ENCODE measurements around the gene TDRD9.
"Not testable (repeated sequence)": the region's sequence is repeated elsewhere in the genome, so short reads cannot be mapped to it uniquely, and the experiment has no call there.

Gene TDRD9

DNA sequence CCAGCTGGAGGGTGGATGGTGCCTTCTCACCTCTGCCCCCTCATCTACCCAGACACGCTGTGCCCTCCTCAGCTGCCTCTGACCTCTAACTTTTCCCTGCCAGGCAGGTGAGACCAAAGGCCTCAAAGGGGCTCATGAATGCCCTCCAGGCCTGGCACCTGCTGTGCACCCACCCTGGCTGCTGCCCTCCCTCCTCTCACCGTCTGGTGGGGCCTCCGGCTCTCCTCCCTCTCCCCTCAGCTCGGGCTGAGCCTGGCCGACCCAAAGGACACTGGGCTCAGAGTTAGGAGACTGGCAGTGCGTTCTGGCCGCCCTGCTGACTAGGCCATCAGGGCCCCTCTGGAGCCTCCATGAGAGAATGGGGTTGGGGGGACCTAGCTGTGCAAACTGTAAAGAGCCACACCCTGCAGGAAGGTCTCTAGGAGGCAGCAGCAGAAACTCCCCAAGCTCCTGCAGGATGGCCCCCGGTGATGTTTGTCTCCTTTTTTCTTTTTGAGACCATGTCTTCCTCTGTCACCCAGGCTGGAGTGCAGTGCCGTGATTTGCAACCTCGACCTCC is 40.6 kb upstream of the TDRD9 start:
- Histone ChIP-seq H3K9me3 (ENCODE audit: control insufficient read depth, insufficient read depth, low read length) (no peaks in the 10 kb centered on the region), H3K4me1 (ENCODE audit: insufficient read depth, low read length) (peaks cover 4% of the 10 kb centered on the region; the same call in 1 of the 2 replicates), H3K9ac (ENCODE audit: low read depth, low read length) (no peak overlapping the region), H3K36me3 (ENCODE audit: insufficient read depth, low read length) (no peaks in the 10 kb centered on the region)

- H3K36me3 ChIP-seq (ENCODE audit: insufficient read depth, low read length); H3K9me3 ChIP-seq (ENCODE audit: control insufficient read depth, insufficient read depth, low read length); H3K4me1 ChIP-seq (ENCODE audit: insufficient read depth, low read length); H3K9ac ChIP-seq (ENCODE audit: low read depth, low read length): not testable (repeated sequence)
Measured at GRCh38 chr14:103889002-103889312, 39.3 kb upstream of the TDRD9 start.

DNA sequence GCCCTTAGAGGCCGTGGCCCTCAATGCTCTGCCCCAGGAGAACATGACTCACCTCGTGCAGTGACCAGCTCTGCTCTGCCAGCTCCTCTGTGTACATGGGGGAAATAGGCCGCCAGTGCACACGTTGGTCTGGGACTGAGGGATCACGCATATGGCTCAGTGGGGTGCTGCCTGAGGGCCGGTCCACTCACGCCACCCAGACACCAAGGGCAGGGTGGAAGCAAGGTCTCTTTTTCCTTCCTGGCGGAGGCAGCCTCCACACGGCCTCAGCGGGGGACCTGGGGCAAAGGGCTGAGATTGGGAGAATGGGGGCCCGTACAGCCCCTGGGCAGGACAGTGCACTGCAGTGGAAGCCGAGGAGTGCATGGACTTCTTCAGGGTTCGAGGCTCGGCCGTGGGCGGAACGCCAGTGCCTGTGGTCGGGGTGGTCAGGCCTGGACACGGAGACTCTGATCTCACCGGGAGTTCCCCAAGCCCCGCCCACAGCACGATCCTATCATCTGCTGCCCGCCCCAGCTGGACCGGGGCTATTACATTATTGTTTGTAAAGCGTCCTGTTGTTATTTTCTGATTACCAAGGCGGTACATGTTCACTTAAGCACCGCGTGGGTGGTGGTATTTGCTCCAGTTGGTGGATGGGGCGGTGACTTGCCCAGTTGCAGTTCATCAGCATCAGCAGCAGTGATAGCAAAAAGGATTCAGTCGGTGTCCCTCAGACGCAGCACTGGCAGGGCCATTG is 38.8 kb upstream of the TDRD9 start:
- no peak overlapping the region for H3K9ac ChIP-seq (ENCODE audit: low read depth, low read length)
- H3K36me3 ChIP-seq (ENCODE audit: insufficient read depth, low read length): no peaks in the 10 kb centered on the region
- H3K4me1 ChIP-seq (ENCODE audit: insufficient read depth, low read length): peaks cover 4% of the 10 kb centered on the region; the same call in 1 of the 2 replicates
- H3K9me3 ChIP-seq (ENCODE audit: control insufficient read depth, insufficient read depth, low read length): no peaks in the 10 kb centered on the region

- no peaks in the 10 kb centered on the region for H3K36me3 ChIP-seq (ENCODE audit: insufficient read depth, low read length)
- peaks cover 4% of the 10 kb centered on the region; the same call in 1 of the 2 replicates for H3K4me1 ChIP-seq (ENCODE audit: insufficient read depth, low read length)
- no peaks in the 10 kb centered on the region for H3K9me3 ChIP-seq (ENCODE audit: control insufficient read depth, insufficient read depth, low read length)
- H3K9ac ChIP-seq (ENCODE audit: low read depth, low read length): no peak overlapping the region
Measured at GRCh38 chr14:103890052-103890371, 38.2 kb upstream of the TDRD9 start.

- no peaks in the 10 kb centered on the region for H3K36me3 ChIP-seq (ENCODE audit: insufficient read depth, low read length)
- H3K9me3 ChIP-seq (ENCODE audit: control insufficient read depth, insufficient read depth, low read length): no peaks in the 10 kb centered on the region
- no peak overlapping the region for H3K9ac ChIP-seq (ENCODE audit: low read depth, low read length)
- peaks cover 4% of the 10 kb centered on the region; the same call in 1 of the 2 replicates for H3K4me1 ChIP-seq (ENCODE audit: insufficient read depth, low read length)
Measured at GRCh38 chr14:103890821-103891666, 37.2 kb upstream of the TDRD9 start.

- no peak overlapping the region for H3K9ac ChIP-seq (ENCODE audit: low read depth, low read length)
- peaks cover 5% of the 10 kb centered on the region; the same call in 1 of the 2 replicates for H3K9me3 ChIP-seq (ENCODE audit: control insufficient read depth, insufficient read depth, low read length)
- no peaks in the 10 kb centered on the region for H3K36me3 ChIP-seq (ENCODE audit: insufficient read depth, low read length)
- peaks cover 4% of the 10 kb centered on the region; the same call in 1 of the 2 replicates for H3K4me1 ChIP-seq (ENCODE audit: insufficient read depth, low read length)
Measured at GRCh38 chr14:103891667-103892215, 36.5 kb upstream of the TDRD9 start.

DNA sequence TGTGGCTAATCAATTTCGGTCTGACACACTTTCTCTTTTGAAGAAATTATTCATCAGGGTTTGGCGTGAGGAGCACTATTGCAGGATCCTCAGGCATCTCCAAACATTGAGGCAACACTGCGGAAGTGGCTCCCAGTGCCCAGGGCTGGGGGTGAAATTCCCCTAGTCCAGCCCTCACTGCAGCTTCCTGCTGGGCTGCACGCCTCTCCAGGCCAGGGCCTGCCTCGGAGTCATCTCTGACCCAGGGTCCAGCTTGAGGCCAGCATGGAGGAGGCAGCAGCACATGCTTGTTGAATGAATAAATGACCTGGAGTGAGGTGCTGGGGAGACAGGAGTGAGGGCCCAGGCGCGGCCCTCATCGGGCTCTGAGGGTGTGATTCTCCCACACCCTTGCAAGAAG is 36.0 kb upstream of the TDRD9 start:
- Histone ChIP-seq H3K4me1 (ENCODE audit: insufficient read depth, low read length) (peaks cover 4% of the 10 kb centered on the region; the same call in 1 of the 2 replicates), H3K9ac (ENCODE audit: low read depth, low read length) (no peak overlapping the region), H3K9me3 (ENCODE audit: control insufficient read depth, insufficient read depth, low read length) (peaks cover 5% of the 10 kb centered on the region; the same call in 1 of the 2 replicates), H3K36me3 (ENCODE audit: insufficient read depth, low read length) (no peaks in the 10 kb centered on the region)

GRCh38 chr14:103894034-103894722 is 34.1 kb upstream of the TDRD9 start:
- peaks cover 4% of the 10 kb centered on the region; the same call in 1 of the 2 replicates for H3K4me1 ChIP-seq (ENCODE audit: insufficient read depth, low read length)
- H3K36me3 ChIP-seq (ENCODE audit: insufficient read depth, low read length): no peaks in the 10 kb centered on the region
- peaks cover 5% of the 10 kb centered on the region; the same call in 1 of the 2 replicates for H3K9me3 ChIP-seq (ENCODE audit: control insufficient read depth, insufficient read depth, low read length)
- H3K9ac ChIP-seq (ENCODE audit: low read depth, low read length): no peak overlapping the region

GRCh38 chr14:103894723-103895059 is 33.6 kb upstream of the TDRD9 start:
- no peaks in the 10 kb centered on the region; the same call in 1 of the 2 replicates for H3K4me1 ChIP-seq (ENCODE audit: insufficient read depth, low read length)
- peaks cover 5% of the 10 kb centered on the region; the same call in 1 of the 2 replicates for H3K9me3 ChIP-seq (ENCODE audit: control insufficient read depth, insufficient read depth, low read length)
- H3K9ac ChIP-seq (ENCODE audit: low read depth, low read length): no peak overlapping the region
- H3K36me3 ChIP-seq (ENCODE audit: insufficient read depth, low read length): no peaks in the 10 kb centered on the region

- no peaks in the 10 kb centered on the region for H3K36me3 ChIP-seq (ENCODE audit: insufficient read depth, low read length)
- no peak overlapping the region for H3K9ac ChIP-seq (ENCODE audit: low read depth, low read length)
- peaks cover 5% of the 10 kb centered on the region; the same call in 1 of the 2 replicates for H3K9me3 ChIP-seq (ENCODE audit: control insufficient read depth, insufficient read depth, low read length)
- H3K4me1 ChIP-seq (ENCODE audit: insufficient read depth, low read length): no peaks in the 10 kb centered on the region
Measured at GRCh38 chr14:103896578-103896977, 31.7 kb upstream of the TDRD9 start.

DNA sequence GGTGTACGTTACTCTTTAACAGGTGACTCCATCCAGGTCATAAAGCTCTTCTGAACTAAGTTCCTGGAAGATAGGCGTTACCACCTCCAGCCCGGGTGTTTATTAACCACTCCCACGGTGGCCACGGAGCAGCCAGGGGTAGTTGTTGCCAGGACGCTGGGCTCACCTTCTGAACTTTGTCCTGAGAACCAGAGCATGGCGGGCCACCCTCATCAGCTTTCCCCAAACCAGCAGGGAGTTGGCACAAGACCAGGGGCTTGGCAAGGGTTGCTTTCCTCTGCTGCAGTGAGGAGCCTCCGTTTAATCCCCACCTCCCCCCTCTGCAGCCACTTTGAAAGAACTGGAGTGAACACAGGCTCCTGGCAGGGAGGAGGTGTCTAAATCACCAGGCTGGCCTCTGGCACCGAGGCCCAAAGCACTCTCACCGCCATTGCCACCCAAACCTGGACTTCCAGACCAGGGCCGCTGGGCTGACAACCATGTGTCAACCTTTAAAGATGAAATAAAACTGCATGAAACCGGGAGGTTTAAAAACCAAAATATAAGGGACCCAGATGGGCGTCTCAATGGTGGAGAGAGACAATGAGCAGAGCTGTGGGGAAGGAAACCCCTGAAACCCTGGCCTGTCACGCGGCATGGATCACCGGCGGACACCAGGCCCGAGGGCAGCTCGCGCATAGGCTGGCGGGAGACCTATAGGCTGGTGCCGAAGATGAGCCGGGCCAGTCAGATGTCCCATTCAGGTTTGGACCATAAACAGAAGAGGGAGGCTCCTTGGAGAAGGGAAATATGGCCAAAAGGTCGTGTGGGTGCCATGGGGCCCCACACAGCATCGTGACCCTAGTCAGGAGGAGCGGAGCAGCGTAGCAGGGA is 30.9 kb upstream of the TDRD9 start:
- Histone ChIP-seq H3K9ac (ENCODE audit: low read depth, low read length) (no peak overlapping the region), H3K9me3 (ENCODE audit: control insufficient read depth, insufficient read depth, low read length) (peaks cover 5% of the 10 kb centered on the region; the same call in 1 of the 2 replicates), H3K36me3 (ENCODE audit: insufficient read depth, low read length) (no peaks in the 10 kb centered on the region), H3K4me1 (ENCODE audit: insufficient read depth, low read length) (no peaks in the 10 kb centered on the region)

DNA sequence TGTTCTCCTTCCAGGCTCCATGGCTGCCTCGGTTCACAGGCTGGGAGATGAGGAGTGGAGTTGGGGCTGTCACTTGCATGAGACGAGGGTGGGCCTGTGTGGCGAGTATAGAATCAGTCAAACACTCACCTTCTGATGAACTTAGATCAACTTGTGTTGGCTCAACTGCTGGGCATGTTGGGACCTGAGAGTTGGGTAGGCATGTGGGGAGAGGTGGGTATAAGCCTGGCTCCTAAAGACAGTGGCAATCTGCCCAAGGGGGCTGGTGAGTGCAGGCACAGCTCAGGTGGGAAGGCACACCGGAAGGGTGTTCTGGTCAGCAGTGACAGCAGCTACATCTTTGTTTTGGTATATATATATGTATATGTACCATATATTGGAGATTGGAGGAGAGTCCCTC is 30.1 kb upstream of the TDRD9 start:
- no peaks in the 10 kb centered on the region for H3K4me1 ChIP-seq (ENCODE audit: insufficient read depth, low read length)
- no peak overlapping the region for H3K9ac ChIP-seq (ENCODE audit: low read depth, low read length)
- H3K36me3 ChIP-seq (ENCODE audit: insufficient read depth, low read length): no peaks in the 10 kb centered on the region
- H3K9me3 ChIP-seq (ENCODE audit: control insufficient read depth, insufficient read depth, low read length): peaks cover 5% of the 10 kb centered on the region; the same call in 1 of the 2 replicates

DNA sequence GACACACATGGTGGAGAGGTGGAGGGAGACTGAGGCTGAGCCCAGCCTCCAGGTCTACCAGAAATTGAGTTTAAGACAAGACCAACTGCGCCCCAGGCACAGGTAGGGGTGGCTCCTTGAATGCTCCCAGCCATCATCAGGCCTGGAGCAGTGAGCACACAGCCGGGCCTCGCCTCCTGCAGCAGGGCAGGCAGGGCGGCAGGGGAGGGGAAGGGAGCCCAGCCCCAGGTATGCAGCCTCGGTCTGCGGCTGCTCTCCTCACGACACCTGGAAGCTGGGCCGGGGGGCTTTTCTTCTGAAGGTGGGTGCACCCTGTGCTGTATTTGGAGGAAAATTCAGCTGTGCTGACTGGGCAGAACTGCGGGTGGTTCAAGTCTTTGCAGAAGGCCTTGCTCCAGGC is 29.5 kb upstream of the TDRD9 start:
- H3K36me3 ChIP-seq (ENCODE audit: insufficient read depth, low read length): no peaks in the 10 kb centered on the region
- no peaks in the 10 kb centered on the region for H3K4me1 ChIP-seq (ENCODE audit: insufficient read depth, low read length)
- H3K9me3 ChIP-seq (ENCODE audit: control insufficient read depth, insufficient read depth, low read length): peaks cover 5% of the 10 kb centered on the region; the same call in 1 of the 2 replicates
- H3K9ac ChIP-seq (ENCODE audit: low read depth, low read length): no peak overlapping the region
